ENCODE results near the gene FLRT3. TPM values are rescaled to one million over a fixed set of nuclear protein-coding genes. Genes with fewer than 3 reads are reported as not detected.

The FLRT3 gene
- total and polyA plus RNA-seq, 9 of the 15 experiments (the other 6 are each of a cell fraction or from before 2014, with no cell fraction given), result 0.04 TPM; not detected in 8

DNA sequence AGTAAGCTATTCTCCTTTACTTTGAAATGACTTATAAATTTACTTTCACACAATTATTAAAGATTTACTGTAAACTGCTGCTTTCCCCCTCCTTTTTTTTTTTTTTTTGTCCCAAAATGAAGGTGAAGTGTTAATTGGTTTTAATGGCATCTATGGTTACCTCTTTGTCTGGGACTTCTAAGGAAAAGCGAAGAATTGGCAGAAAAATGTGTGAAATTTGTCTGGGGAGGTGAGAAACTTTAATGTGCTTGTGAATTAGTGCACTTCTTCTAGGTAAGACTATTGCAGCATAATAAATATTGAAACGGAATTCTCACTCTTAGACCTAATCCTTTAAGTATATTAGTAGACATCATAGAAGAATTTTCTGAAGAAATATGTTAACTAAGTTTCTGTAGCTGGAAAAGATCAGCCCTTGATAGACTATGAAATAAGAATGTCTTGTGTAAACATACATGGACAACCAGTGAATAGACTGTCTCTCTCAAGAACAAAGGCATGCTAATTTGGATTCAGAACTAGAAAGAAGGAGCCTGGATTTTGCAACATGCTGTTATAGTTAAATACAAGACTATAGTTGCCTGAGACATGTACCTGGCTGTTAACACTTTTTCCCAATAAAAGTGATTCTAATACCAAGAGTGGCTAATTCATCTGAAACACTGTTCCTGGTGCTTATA, 23.9 kb downstream of the FLRT3 start:
- no peak overlapping the region for H3K27ac ChIP-seq (ENCODE audit: extremely low read depth, low read depth, low read length)
- H3K79me2 ChIP-seq (ENCODE audit: control insufficient read depth, insufficient read depth, low read length), result no peaks in the 10 kb centered on the region
- POLR2A ChIA-PET, result no interaction called here
- CTCF ChIA-PET (ENCODE audit: low intra/inter-chr PET ratio), result no interaction called here
- ATAC-seq, result no peak
- TF ChIP-seq PTTG1 (tag; IDR thresholded peaks at IDR 0.05; ENCODE audit: low read depth), result no peak
- TF ChIP-seq ZNF644 (tag; IDR thresholded peaks at IDR 0.05; ENCODE audit: low read depth), result no peak
- no peak for TF ChIP-seq CHD2 (IDR thresholded peaks at IDR 0.05; ENCODE audit: low read depth, low read length)
- TF ChIP-seq, protein P1, sequence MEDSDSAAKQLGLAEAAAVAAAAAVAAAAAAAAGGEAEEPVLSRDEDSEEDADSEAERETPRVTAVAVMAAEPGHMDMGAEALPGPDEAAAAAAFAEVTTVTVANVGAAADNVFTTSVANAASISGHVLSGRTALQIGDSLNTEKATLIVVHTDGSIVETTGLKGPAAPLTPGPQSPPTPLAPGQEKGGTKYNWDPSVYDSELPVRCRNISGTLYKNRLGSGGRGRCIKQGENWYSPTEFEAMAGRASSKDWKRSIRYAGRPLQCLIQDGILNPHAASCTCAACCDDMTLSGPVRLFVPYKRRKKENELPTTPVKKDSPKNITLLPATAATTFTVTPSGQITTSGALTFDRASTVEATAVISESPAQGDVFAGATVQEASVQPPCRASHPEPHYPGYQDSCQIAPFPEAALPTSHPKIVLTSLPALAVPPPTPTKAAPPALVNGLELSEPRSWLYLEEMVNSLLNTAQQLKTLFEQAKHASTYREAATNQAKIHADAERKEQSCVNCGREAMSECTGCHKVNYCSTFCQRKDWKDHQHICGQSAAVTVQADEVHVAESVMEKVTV (CRISPR knock-in tag; IDR thresholded peaks at IDR 0.05), result no peak
- no peak for TF ChIP-seq ZC3H8 (IDR thresholded peaks at IDR 0.05)
- TF ChIP-seq SMAD2 (IDR thresholded peaks at IDR 0.05; ENCODE audit: low read depth, low read length), result no peak
- no peak for TF ChIP-seq FOXM1 (IDR thresholded peaks at IDR 0.05; ENCODE audit: low read depth)
- no peak for TF ChIP-seq FOXM1 (CRISPR knock-in tag; IDR thresholded peaks at IDR 0.05; ENCODE audit: low read depth)
- TF ChIP-seq ZNF76 (CRISPR knock-in tag; IDR thresholded peaks at IDR 0.05; ENCODE audit: borderline replicate concordance), result no peak
- TF ChIP-seq CBFA2T2 (conservative IDR thresholded peaks at IDR 0.05), result no peak
- no peak for TF ChIP-seq ID3 (CRISPR knock-in tag; IDR thresholded peaks at IDR 0.05)
- no peak for TF ChIP-seq ID3 (tag; IDR thresholded peaks at IDR 0.05)
- TF ChIP-seq CBX3 (IDR thresholded peaks at IDR 0.05; ENCODE audit: borderline replicate concordance in 1 of 2, low read length in 2 of 2), result no peak
- TF ChIP-seq, protein P2, sequence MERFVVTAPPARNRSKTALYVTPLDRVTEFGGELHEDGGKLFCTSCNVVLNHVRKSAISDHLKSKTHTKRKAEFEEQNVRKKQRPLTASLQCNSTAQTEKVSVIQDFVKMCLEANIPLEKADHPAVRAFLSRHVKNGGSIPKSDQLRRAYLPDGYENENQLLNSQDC (CRISPR knock-in tag; IDR thresholded peaks at IDR 0.05), result no peak
- 0% methylated on average over 2 of the region's 2 CpGs for WGBS (ENCODE audit: insufficient coverage, low coverage, missing lambda C conversion rate)
- no peaks in the 10 kb centered on the region for H3K36me3 ChIP-seq (ENCODE audit: control insufficient read depth, insufficient read depth, low read length)
- H3K9me3 ChIP-seq (replicated peaks; ENCODE audit: control insufficient read depth, insufficient read depth, low read depth, low read length), result no peaks in the 10 kb centered on the region
- no peak overlapping the region for H3K4me3 ChIP-seq
- no peaks in the 10 kb centered on the region for H3K4me1 ChIP-seq (replicated peaks in 1 of 2; ENCODE audit: control insufficient read depth in 2 of 2, insufficient read depth in 2 of 2, low read length in 2 of 2)
- no peaks in the 10 kb centered on the region for H4K20me1 ChIP-seq (replicated peaks; ENCODE audit: control insufficient read depth, insufficient read depth, low read length)
- H3K4me2 ChIP-seq (ENCODE audit: insufficient read depth, low read length), result no peak overlapping the region
- no peaks in the 10 kb centered on the region for H3K9me1 ChIP-seq (ENCODE audit: control insufficient read depth, insufficient read depth, low read length)
- intact Hi-C loops (cut with micrococcal nuclease) (no loop called here), in situ Hi-C loops (cut with MboI) (no loop called here)
- no peak overlapping the region for H3K9ac ChIP-seq (ENCODE audit: insufficient read depth in 1 of 2, low read depth in 2 of 2, low read length in 2 of 2)
- H2AFZ ChIP-seq (ENCODE audit: low read depth, low read length), result no peak overlapping the region
- no peak for FAIRE-seq
- no peak for DNase-seq (ENCODE audit: extremely low read depth in 1 of 4, low spot score in 3 of 4)
- no peaks in the 10 kb centered on the region for H3K27me3 ChIP-seq (ENCODE audit: control insufficient read depth in 2 of 2, insufficient read depth in 2 of 2, low read length in 2 of 2)
- no TSS peak for BruUV-seq (replicated peaks)
